Esophagus squamous epithelium (tissue), 4 donors: Measurements from ENCODE around the gene PIP4K2C.

Source experiments
- CTCF ChIP-seq, 6 experiments: fragments of 450-650 bp in 4 of 6; fragments of 200-600 bp in 2 of 6; sonication (generic) in 2 of 6; IDR thresholded peaks; one replicate each; pipeline ENCODE4 v1.5.1; 2016 to 2019; ENCODE audit warnings: antibody characterized with exemption in 6 of 6, mild to moderate bottlenecking in 4 of 6, moderate library complexity in 4 of 6
- POLR2A ChIP-seq, 4 donors: fragments of 450-650 bp; IDR thresholded peaks; one replicate each; pipeline ENCODE4 v1.6.1; 2017; ENCODE audit warnings: antibody characterized with exemption in 4 of 4, mild to moderate bottlenecking in 4 of 4, moderate library complexity in 3 of 4

- TF ChIP-seq CTCF (IDR thresholded peaks at IDR 0.05) (no peak), POLR2A (IDR thresholded peaks at IDR 0.05) (no peak)
Measured at GRCh38 chr12:57579011-57579410, 12.0 kb upstream of the PIP4K2C start.
